Keratinocyte (primary cell): Measurements from ENCODE around the gene OR51A2.
"Not testable (repeated sequence)": the region's sequence is repeated elsewhere in the genome, so short reads cannot be mapped to it uniquely, and the experiment has no call there.

Experiments used
- EZH2 ChIP-seq: IDR thresholded peaks from one replicate; pipeline ENCODE4 v1.6.1; 2012; ENCODE audit warnings: inconsistent platforms, mild to moderate bottlenecking, low read length, moderate library complexity
- TF ChIP-seq, protein P1 (sequence below), 3 experiments: IDR thresholded peaks in 1 of 3; conservative IDR thresholded peaks in 1 of 3; optimal IDR thresholded peaks in 1 of 3; 2 replicates in 2 of 3; 3 replicates in 1 of 3; pipeline versions ENCODE3 to v1.5.1; 2011; ENCODE audit warnings: low read length in 3 of 3, mild to moderate bottlenecking in 3 of 3, moderate library complexity in 2 of 3, control low read depth in 1 of 3, inconsistent platforms in 1 of 3; ENCODE audit not compliant: insufficient read depth in 2 of 3; ENCODE audit errors: extremely low read depth in 1 of 3

DNA sequence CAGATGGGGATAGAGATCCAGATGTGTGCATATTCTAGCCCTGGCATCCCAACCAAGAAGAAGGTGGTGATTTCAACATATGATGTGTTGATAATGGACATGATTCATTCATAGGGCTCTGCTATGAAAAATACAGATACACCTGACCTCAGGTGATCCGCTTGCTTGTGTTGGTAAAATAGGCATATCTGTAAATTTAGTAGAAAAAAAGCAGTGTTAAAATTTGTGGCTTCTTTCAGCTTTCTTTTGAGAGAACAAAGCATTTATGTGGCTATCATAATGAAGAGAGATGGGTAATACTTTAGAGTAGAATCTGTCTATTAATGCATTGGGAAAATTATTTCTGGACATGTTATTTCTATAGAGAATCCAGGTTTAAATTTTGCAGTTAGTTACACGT is at the start of gene OR51A2:
- TF ChIP-seq, protein P1, sequence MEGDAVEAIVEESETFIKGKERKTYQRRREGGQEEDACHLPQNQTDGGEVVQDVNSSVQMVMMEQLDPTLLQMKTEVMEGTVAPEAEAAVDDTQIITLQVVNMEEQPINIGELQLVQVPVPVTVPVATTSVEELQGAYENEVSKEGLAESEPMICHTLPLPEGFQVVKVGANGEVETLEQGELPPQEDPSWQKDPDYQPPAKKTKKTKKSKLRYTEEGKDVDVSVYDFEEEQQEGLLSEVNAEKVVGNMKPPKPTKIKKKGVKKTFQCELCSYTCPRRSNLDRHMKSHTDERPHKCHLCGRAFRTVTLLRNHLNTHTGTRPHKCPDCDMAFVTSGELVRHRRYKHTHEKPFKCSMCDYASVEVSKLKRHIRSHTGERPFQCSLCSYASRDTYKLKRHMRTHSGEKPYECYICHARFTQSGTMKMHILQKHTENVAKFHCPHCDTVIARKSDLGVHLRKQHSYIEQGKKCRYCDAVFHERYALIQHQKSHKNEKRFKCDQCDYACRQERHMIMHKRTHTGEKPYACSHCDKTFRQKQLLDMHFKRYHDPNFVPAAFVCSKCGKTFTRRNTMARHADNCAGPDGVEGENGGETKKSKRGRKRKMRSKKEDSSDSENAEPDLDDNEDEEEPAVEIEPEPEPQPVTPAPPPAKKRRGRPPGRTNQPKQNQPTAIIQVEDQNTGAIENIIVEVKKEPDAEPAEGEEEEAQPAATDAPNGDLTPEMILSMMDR (optimal IDR thresholded peaks at IDR 0.05 in 1 of 3, IDR thresholded peaks at IDR 0.05 in 1 of 3, conservative IDR thresholded peaks at IDR 0.05 in 1 of 3; ENCODE audit: extremely low read depth in 1 of 3, insufficient read depth in 2 of 3, low read length in 3 of 3): not testable (repeated sequence)
- TF ChIP-seq EZH2: not testable (repeated sequence)
